ENCODE measurements around the gene CXCL13.
"Not testable (repeated sequence)": the region's sequence is repeated elsewhere in the genome, so short reads cannot be mapped to it uniquely, and the experiment has no call there.

The CXCL13 gene, protein sequence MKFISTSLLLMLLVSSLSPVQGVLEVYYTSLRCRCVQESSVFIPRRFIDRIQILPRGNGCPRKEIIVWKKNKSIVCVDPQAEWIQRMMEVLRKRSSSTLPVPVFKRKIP

DNA sequence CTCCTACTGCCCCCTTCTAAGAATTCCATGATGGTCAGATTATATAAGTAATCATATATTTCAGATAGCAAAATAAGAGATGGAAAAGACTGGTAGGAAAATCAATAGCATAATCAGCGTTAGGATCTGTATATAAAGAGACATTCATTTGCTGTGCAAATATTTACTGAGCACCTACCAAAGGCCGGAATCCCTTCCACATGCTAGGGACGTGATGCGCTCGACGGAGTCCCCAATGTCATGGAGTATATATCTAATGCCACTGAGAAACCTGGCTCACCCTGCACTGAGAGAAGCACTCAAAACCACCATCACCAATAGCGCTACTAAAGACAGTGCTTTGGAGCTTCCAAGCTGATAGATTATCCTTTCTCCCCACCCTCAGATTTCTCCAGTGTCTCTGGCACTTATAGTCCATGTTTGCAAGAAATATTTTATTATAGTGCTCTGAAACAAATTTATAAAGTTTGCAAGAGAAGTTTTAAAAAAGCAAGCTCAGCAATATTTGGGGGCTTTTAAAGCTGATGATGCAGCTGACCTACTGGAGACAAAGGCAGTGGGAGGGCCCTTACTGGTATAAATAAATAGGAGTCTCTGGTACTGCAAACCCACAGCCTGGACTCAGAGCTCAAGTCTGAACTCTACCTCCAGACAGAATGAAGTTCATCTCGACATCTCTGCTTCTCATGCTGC lies at the start of gene CXCL13:
TSS of gene CXCL13 (plus strand) at position 611 of the 693 bp plus-strand sequence. CDS start at position 657, 46 bp downstream.
- DNase-seq (ENCODE audit: low spot score) = no peak

DNA sequence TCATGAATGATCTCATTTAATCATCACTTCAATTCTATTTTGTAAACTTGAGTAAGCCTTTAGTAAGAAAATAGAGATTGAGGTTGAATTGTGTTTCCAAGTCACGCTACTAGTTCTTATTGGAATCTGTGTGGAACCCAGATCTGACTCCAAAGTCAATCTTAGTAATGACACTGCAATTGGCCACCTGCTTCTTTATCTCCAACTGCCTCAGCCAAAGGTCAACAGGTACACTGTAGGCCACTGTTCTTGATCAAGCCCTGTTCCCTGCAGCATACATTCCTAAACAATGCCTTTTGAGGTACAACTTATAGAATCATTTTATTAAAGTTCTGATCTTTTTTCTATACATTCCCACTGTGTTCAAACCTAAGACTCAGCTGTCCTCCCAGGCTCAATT lies 45.5 kb upstream of the CXCL13 start:
- DNase-seq (ENCODE audit: low spot score) = no peak

DNA sequence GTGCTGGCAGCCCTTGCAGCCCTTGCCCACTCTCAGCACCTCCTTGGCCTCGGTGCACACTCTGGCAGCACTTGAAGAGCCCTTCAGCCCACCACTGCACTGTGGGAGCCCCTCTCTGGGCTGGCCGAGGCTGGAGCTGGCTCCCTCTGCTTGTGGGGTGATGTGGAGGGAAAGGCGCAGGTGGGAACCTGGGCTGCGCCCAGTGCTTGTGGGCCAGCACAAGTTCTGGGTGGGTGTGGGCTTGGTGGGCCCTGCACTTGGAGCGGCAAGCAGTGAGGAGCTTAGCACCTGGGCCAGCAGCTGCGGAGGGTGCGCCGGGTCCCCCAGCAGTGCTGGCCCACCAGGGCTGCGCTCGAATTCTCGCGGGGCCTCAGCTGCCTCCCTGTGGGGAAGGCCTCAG lies 43.9 kb upstream of the CXCL13 start:
- DNase-seq (ENCODE audit: low spot score) = not testable (repeated sequence)

DNA sequence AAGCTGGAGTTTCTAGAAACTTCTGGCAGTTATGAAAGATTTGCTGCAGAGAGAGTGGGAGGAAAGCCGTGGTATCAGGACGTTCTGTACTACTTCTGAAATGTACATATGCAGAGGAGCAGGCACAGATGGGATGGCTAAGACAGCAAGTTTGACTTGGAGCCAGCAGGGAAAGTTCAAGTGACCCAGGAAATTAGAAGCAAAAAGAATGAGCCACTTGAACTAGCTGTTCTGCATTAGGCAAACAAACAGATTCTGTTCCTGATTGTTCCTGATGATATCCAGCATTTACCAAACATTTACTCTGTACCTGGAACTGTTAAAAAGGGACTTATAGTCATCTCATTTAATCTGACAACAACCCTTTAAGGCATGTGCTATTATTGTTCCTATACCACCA lies 41.4 kb upstream of the CXCL13 start:
- peak; percentile 8 for DNase-seq (ENCODE audit: low spot score)

DNA sequence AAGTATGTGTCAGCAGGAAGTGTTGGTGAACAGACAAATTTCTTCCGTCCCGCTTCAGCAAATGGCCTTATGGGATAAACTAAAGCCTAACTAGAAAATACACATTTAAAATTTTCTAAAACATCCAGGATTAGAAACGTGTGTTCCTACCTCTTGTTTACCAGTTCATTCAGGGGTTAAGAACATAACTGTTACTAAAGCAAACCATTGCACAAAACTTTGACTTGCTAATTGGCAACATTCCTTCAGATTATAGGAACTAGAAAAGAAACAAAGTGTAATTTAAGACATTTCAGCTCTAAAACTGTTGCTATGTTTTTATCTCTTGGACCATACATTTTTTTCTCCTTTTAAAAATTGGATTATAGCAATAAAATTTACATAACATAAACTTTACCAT lies 39.5 kb upstream of the CXCL13 start:
- no peak for DNase-seq (ENCODE audit: low spot score)

DNA sequence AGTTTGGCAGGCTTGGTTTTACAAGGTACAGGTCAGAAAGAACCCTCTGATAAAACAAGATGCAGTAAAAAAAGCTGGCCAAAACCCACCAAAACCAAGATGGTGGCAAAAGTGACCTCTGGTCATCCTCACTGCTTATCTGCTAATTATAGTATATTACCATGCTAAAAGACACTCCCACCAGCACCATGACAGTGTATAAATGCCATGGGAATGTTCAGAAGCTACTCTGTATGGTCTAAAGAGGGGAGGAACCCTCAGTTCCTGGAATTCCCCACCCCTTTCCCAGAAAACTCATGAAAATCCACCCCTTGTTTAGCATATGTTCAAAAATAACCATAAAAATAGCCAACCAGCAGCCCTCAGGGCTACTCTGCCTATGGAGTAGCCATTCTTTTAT lies 38.1 kb upstream of the CXCL13 start:
- DNase-seq (ENCODE audit: low spot score) = no peak

DNA sequence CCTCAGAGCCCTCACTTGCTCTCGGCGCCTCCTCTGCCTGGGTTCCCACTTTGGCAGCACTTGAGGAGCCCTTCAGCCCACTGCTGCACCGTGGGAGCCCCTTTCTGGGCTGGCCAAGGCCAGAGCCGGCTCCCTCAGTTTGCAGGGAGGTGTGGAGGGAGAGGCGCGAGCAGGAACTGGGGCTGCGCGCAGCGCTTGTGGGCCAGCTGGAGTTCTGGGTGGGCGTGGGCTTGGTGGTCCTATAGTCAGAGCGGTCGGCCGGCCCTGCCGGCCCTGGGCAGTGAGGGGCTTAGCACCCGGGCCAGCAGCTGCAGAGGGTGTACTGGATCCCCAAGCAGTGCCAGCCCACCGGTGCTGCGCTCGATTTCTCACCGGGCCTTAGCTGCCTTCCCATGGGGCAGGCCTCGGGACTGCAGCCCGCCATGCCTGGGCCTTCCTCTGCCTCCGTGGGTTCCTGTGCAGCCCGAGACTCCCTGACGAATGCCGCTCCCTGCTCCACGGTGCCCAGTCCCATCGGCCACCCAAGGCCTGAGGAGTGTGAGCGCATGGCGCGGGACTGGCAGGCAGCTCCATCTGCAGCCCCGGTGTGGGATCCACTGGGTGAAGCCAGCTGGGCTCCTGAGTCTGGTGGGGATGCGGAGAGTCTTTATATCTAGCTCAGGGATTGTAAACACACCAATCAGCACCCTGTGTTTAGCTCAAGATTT lies 35.0 kb upstream of the CXCL13 start:
- not testable (repeated sequence) for DNase-seq (ENCODE audit: low spot score)

DNA sequence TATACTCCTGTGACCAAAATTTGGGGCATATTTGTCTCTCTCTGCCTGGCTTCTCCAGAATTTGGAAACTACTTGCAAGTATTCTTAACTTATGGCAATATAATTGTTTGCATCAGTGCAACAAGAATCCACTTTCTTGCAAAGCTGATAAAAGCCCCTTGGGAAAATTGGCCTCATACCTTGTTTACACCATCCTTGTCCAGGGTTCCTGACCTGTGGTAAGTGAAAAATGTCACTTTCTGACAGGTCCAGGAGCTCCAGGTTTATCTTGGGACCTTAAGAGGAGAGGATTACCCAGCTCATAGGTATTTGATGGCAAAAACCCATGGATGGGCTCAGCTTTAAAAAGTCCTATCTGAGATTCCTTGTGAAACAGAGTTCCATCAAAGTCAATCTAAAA lies 29.3 kb upstream of the CXCL13 start:
- DNase-seq (ENCODE audit: low spot score) = no peak

DNA sequence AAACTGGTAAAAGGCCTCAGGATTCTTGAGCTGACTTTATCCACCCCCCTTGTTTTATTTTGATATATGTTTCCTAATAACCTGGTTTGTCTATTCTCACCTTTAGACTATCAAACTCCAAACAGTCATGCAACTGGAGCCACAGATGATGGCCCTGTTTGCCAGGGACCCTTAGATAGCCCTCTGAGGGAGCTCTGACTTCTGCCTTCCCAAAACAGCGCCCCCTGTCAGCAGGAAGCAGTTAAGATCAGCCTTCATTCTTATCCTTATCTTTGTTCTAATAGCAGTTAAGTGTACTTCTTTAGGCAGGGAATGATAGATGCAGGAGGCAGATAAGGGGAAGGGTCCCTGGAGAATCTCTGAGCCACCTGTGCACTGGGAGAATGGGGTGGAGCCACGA lies 27.5 kb upstream of the CXCL13 start:
- no peak for DNase-seq (ENCODE audit: low spot score)

DNA sequence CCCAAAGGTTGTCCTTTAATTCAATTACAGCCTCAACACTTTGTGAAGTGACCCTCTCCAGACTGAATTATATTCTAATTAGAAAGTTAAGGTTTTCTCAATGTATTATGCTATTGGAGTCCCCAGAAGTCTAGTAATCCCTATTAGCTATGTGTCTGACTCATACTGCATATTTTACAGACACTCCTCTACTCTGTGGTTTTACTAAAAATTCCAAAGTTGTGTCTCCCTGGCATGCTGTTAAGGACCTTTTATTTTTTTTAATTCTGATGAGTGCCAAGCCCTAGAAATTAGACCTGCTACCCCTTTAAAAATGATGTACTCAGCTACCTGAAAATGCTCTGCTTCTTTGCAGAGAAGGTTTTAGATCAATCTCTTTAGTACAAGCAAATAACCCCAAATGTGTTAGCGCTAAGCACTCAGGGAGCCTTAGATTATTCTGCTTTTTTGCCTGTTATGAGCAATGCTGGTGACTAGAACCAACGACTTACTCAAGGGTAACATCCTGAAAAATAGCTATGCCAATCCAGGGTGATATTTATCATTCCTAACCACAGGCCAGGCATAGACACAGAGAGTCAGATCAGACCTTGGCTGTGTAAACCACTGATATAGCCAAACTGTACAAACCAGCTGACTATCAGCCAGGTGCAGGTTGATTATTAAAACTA lies 26.1 kb upstream of the CXCL13 start:
- no peak for DNase-seq (ENCODE audit: low spot score)

DNA sequence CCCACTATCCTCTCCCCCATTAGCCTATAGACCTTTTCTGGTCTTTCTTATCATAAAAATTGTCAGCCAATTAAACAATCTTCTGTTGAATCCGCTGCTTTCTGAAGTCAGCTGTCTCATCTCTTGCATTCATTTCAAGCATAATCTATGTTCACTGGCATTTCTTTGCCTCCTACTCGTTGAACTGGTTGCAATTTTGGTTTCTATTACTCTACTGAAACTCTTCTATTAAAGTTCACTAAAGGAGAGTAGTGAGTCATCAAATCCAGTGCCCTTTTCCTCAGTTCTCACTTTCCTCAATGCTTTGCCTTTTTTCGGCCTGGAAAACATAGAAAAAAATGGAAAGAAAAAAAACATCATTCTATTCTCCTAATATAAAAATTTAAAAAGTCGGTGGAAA lies 23.9 kb upstream of the CXCL13 start:
- DNase-seq (ENCODE audit: low spot score) = no peak

DNA sequence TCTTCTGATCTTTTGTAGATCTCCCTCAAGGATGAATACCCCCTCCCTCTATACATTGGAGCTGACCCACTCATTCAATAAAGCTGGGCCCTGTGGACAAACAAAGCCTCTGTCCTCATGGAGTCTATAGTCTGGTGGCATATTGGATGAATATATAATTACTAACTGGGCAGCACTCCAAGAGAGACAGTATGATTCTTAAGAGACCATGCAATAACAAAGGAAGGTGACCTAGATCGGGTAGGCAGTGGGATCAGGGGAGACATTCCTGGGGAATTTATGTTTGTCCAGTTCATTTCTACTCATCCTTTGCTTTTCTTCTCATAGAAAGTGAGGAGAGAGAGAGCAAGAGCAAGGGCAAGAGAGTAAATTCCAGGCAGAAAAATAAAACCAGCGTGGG lies 23.5 kb upstream of the CXCL13 start:
- DNase-seq (ENCODE audit: low spot score) = no peak

DNA sequence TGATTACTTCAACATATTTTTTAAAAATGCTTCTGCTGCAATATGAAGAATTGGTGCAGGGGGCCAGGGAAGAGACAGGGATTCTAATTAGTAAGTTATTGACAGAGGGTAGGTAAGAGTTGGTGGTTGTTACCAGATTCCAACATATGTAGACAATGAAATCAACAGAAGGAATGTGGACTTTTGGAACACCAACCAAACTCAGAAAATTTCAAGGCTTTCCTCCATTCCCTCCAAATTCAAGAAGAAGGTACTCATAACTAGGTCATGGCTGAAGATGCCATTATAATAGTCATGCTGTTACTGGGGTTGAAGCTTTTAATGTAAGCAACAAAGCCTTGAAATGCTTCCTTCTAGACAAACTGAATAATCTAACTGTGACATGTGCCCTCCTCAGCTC lies 22.9 kb upstream of the CXCL13 start:
- DNase-seq (ENCODE audit: low spot score) = no peak

DNA sequence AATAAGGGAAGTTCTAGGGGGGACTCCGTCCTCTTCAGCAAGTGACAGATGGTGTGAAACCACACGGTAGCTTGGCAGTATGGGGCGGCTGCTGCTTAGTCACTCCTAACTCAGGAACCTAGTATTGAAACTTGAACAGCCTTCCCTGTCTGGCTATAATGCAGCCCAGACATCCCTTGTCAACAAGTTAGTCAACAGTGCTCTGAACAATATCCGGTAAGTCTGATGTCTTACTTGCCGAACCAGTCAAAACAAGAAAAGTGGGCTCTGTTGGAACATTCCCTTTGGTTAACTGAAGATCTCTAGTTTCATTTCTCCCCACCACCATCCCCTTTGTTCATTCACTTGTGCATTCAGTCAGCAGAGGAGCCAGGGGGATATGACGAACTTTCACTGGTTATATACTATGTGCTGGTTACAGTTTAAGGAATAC lies 18.7 kb upstream of the CXCL13 start:
- no peak for DNase-seq (ENCODE audit: low spot score)

DNA sequence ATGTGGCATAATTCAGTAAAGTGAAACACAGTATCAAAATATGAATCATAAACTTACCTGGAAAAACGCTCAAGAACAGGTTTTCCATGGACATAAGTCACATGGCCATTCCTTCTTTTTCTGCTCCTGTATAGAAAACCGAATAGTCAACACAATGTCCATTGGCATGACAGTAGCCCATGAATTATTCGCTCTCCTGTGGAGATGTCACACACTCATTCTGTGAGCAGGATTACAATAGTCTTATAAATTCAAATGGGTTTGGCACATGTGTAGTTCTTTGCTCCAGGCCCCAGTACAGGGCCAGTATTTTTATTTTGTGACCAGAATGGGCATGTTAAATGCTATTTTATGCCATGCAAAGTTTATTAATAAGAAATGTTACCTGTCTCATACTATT lies 15.1 kb upstream of the CXCL13 start:
- no peak for DNase-seq (ENCODE audit: low spot score)

DNA sequence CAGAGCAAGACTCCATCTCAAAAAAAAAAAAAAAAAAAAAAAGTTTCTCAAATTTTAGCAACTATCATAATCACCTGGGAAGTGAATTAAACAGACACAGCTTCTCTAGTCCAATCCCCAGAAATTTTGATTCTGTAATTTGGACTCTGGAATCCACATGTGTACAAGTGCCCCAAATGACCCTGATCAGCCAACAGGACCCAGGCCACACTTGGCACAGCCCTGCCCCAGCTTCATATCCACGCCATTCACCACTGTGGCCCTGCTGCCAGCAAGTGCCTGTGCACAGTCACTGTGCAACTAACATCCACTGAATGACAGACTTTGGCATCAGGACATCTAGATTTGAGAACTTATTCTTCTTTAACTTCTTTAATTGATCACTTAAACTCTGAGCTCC lies 14.1 kb upstream of the CXCL13 start:
- no peak for DNase-seq (ENCODE audit: low spot score)

DNA sequence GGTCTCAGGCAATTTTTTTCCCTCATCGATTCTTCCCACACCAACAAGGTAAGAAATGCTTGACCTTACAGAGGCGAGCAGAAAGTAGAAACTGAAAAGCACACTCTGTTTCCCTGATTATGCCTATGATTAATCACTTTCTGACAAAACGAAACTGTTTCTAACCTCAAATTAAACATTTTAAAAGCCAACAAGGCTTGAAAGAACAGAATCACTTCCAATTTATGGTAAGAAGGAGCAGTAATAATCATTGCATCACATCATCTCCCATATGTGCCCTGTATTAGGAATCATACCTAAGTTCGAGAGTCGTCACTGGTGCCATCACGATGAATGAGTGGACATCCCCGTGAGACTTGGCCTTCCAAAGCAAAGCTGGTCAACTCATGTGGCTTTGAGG lies 12.5 kb upstream of the CXCL13 start:
- no peak for DNase-seq (ENCODE audit: low spot score)

DNA sequence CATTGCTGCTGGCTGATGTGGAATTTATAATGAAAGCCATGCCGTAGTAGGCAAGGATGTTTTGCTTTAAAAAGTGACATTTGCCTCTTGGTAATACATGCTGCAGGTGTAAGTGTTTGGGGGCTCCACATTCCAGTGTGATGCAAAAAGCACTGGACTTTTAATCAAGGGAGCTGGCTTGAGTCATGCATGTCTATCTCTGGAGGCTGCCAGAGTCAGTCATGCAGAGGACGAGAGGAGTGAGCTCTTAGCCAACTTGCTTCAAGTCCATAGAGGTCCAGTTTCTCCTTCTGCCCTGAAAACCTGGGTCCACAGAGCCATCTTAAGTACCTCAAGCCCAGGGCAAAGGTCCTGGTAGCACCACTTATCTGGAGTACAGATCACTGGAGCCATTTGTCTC lies 11.6 kb upstream of the CXCL13 start:
- DNase-seq (ENCODE audit: low spot score) = no peak

DNA sequence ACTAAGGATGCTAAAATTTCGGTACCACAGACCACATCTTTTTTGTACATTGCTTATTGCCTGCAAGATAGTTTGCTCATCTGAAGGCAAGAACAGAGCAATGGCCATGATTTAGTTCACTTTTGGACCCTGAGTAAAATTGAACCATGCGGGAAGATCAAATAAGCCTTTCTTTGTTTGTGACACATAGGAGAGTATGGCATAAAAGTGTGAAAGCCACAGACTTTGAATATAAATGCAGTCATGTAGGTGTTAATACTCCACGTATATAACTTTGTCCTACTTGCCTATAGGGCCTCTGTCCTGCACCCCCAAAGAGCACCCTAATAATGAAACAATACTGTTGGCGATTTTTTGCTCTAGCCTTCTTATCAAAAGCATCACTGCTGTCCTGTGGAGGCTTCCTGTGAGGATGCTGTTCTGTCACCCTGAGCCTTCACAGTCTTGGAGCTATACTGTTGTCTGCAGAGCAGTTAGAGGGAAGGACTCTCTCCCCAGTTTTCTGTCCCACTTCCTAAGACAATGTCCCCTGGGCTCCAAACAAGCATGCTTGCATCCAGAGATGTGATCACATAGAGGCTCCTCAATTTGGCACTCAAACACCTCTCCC lies 10.2 kb upstream of the CXCL13 start:
- DNase-seq (ENCODE audit: low spot score) = no peak

DNA sequence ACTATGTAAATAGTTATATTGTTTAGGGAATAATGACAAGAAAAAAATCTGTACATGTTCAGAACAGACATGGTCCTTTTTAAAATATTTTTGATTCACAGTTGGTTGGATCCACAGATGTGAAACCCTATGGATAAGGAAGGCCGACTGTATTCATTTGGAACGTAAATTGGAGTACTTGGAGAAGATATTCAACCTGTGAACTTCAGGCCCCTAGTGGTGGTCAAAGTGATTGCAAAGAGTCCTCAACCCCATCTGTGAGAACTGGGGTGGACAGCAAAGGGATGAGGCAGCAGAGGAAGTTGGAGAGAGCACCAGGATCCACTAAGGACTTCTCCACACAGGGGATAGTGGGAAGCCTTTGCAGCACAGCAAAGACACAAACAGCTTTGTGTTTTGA lies 6.2 kb upstream of the CXCL13 start:
- DNase-seq (ENCODE audit: low spot score) = peak; percentile 11

DNA sequence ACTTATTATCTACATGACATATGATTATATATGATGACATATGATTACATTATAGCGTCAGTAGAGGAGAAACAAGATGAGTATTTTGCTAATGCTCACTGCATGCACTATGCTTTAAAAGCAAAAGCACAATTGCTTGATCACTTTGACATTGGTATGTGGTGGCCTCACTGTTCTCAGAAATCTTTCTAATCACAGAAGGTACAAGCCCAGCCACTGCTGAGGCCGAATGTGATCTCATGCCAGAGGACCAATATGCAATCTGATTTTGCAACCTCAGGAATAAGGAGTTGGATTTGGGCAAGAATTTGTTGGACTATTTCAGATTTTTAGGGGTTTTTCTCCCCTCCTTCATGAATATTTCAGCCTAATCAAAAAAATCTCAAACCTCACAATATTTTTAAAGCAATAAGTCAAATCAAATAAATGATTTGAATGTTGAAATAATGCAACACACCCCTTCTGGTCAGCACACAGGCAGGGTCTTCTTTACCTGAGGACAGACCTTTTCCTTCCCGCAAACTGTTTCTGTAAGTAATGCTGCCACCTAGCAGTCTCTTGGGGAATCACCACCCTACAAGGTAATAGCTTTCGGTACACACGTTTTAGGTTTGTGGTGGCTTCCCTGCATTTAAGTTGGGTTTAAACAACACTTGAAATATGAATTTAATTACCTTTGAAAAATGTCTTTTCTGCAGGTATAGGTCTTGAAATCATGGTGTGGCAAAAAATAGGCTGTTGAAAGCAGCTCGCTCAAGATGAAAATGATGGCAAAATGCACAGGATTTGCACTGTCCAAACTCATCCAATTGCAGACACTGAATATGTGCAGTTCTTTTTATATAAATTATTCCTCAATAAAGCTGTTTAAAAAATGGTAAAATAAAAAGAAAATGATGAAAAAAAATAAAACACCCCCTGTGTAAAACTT lies 4.8 kb upstream of the CXCL13 start:
- DNase-seq (ENCODE audit: low spot score) = peak; percentile 10

Measured in pons (tissue), 1 donor.